Osteoblast (primary cell): Measurements from ENCODE around the gene SLC6A17. TPM values are rescaled to one million over a fixed set of nuclear protein-coding genes. Genes with fewer than 3 reads are reported as not detected.

Source experiments
- DNase-seq: peaks from one replicate; pipeline ENCODE4 v3.0.0; 2011; ENCODE audit warnings: low spot score, mixed read lengths; ENCODE audit not compliant: insufficient read length; ENCODE audit errors: missing footprints
- H2AFZ ChIP-seq: 2 replicates; pipeline ENCODE4 v1.6.0; 2011; ENCODE audit warnings: mild to moderate bottlenecking, low read length
- H3K27ac ChIP-seq: 2 replicates; pipeline ENCODE4 v1.5.1; 2011; ENCODE audit warnings: mild to moderate bottlenecking, low read depth, low read length, moderate library complexity
- H3K27me3 ChIP-seq: 2 replicates; pipeline ENCODE4 v1.6.0; 2012; ENCODE audit warnings: mild to moderate bottlenecking, control low read depth, inconsistent platforms, low read length, moderate library complexity; ENCODE audit not compliant: insufficient read depth
- H3K36me3 ChIP-seq: 2 replicates; pipeline ENCODE4 v1.5.1; 2011; ENCODE audit warnings: mild to moderate bottlenecking, low read length, control low read depth, moderate library complexity; ENCODE audit not compliant: insufficient read depth
- H3K4me1 ChIP-seq: 2 replicates; pipeline ENCODE4 v1.5.1; 2011; ENCODE audit warnings: mild to moderate bottlenecking, low read length, control low read depth, moderate library complexity; ENCODE audit not compliant: insufficient read depth
- H3K4me2 ChIP-seq: 2 replicates; pipeline ENCODE4 v1.6.0; 2011; ENCODE audit warnings: mild to moderate bottlenecking, low read length; ENCODE audit not compliant: insufficient read depth
- H3K4me3 ChIP-seq: fragments of 200-600 bp; sonication (generic); 3 replicates; pipeline ENCODE4 v1.5.1; 2012; ENCODE audit warnings: mild to moderate bottlenecking, low read length, inconsistent platforms; ENCODE audit not compliant: insufficient read depth
- H3K79me2 ChIP-seq: 2 replicates; pipeline ENCODE4 v1.6.0; 2012; ENCODE audit warnings: mild to moderate bottlenecking, low read length, control low read depth, inconsistent platforms; ENCODE audit not compliant: insufficient read depth
- H3K9me3 ChIP-seq: 2 replicates; pipeline ENCODE4 v1.5.1; 2011; ENCODE audit warnings: low read depth, low read length, control low read depth
- H4K20me1 ChIP-seq: 2 replicates; pipeline ENCODE4 v1.6.0; 2012; ENCODE audit warnings: mild to moderate bottlenecking, low read length, control low read depth; ENCODE audit not compliant: insufficient read depth
- CTCF ChIP-seq: IDR thresholded peaks from 2 replicates; pipeline ENCODE4 v1.5.1; 2011; ENCODE audit warnings: mild to moderate bottlenecking, low read depth, low read length, moderate library complexity; ENCODE audit errors: extremely low read depth
- total RNA-seq: library from RNA; depleted of rRNA; stranded (reverse); fragments of >200 nt; gene quantifications from 2 replicates; pipeline ENCODE4 v1.2.3, GENCODE V29; 2012

The SLC6A17 gene
- total RNA-seq, 1 donor, result under 0.01 TPM

- peaks cover 1% of the 10 kb centered on the region for H3K4me1 ChIP-seq
- H3K4me3 ChIP-seq, result no peak overlapping the region
- no peak overlapping the region for H3K27ac ChIP-seq
- no peak overlapping the region for H2AFZ ChIP-seq
- H3K27me3 ChIP-seq, result peaks cover 8% of the 10 kb centered on the region
- no peak for TF ChIP-seq CTCF
- H3K9me3 ChIP-seq, result no peaks in the 10 kb centered on the region
- H3K4me2 ChIP-seq, result no peak overlapping the region
- no peaks in the 10 kb centered on the region for H3K79me2 ChIP-seq
- peak; percentile 68 for DNase-seq
- H3K36me3 ChIP-seq, result peaks cover 2% of the 10 kb centered on the region
- H4K20me1 ChIP-seq, result no peaks in the 10 kb centered on the region
Observed at GRCh38 chr1:110214454-110215404, 64.4 kb downstream of the SLC6A17 start.

- no peak overlapping the region for H2AFZ ChIP-seq
- no peaks in the 10 kb centered on the region for H3K4me1 ChIP-seq
- no peak overlapping the region for H3K4me2 ChIP-seq
- TF ChIP-seq CTCF, result no peak
- peak; percentile 62 for DNase-seq
- H3K9me3 ChIP-seq, result no peaks in the 10 kb centered on the region
- peaks cover 8% of the 10 kb centered on the region for H3K27me3 ChIP-seq
- H3K79me2 ChIP-seq, result no peaks in the 10 kb centered on the region
- H4K20me1 ChIP-seq, result no peaks in the 10 kb centered on the region
- no peak overlapping the region for H3K27ac ChIP-seq
- peaks cover 2% of the 10 kb centered on the region for H3K36me3 ChIP-seq
- no peak overlapping the region for H3K4me3 ChIP-seq
Observed at GRCh38 chr1:110215621-110216515, 65.6 kb downstream of the SLC6A17 start.

GRCh38 chr1:110216844-110217444, 66.7 kb downstream of the SLC6A17 start:
- Histone ChIP-seq H3K4me3 (no peak overlapping the region), H2AFZ (no peak overlapping the region), H3K36me3 (peaks cover 2% of the 10 kb centered on the region), H3K4me1 (no peaks in the 10 kb centered on the region), H3K4me2 (no peak overlapping the region), H3K9me3 (no peaks in the 10 kb centered on the region), H3K27ac (no peak overlapping the region), H4K20me1 (no peaks in the 10 kb centered on the region), H3K79me2 (no peaks in the 10 kb centered on the region), H3K27me3 (no peaks in the 10 kb centered on the region)
- no peak for TF ChIP-seq CTCF
- DNase-seq, result peak; percentile 27
